Tibial artery (tissue), 4 donors: ENCODE results near the gene RPTN.

Experiments used
- DNase-seq, 2 donors: peaks; one replicate each; pipeline ENCODE4 v3.0.0-alpha.2; 2019
- H3K27ac ChIP-seq, 2 donors: fragments of 200-600 bp; sonication (generic) in 1 of 2; 1 replicate in 1 of 2; 2 replicates in 1 of 2; pipeline ENCODE4 v1.5.1; 2018 to 2019; ENCODE audit warnings: mild to moderate bottlenecking in 1 of 2
- H3K27me3 ChIP-seq, 2 donors: fragments of 200-600 bp; sonication (generic) in 1 of 2; one replicate each; pipeline versions ENCODE4 v1.5.1 to v1.6.0; 2016 to 2019
- H3K36me3 ChIP-seq, 3 donors: fragments of 200-600 bp; sonication (generic) in 2 of 3; one replicate each; pipeline ENCODE4 v1.5.1; 2016 to 2019; ENCODE audit warnings: mild to moderate bottlenecking in 2 of 3
- H3K4me1 ChIP-seq, 4 donors: fragments of 200-600 bp; sonication (generic) in 2 of 4; 1 replicate in 3 of 4; 2 replicates in 1 of 4; pipeline ENCODE4 v1.5.1; 2016 to 2019
- H3K4me3 ChIP-seq, 2 donors: fragments of 200-600 bp; sonication (generic) in 1 of 2; 1 replicate in 1 of 2; 2 replicates in 1 of 2; pipeline ENCODE4 v1.5.1; 2018 to 2019; ENCODE audit warnings: mild to moderate bottlenecking in 2 of 2
- H3K9me3 ChIP-seq, 3 donors: fragments of 200-600 bp; sonication (generic) in 1 of 3; one replicate each; pipeline ENCODE4 v1.5.1; 2016 to 2019
- intact Hi-C: fragments of 100-400 bp; cut with DNase I; formaldehyde crosslinking; loops from one replicate; pipeline ENCODE4 v1.15.0; 2023; ENCODE audit warnings: low total_unique reads
- TF ChIP-seq, protein P1 (sequence below), 2 experiments: fragments of 200-600 bp in 1 of 2; fragments of 450-650 bp in 1 of 2; IDR thresholded peaks; one replicate each; pipeline ENCODE4 v1.5.1; 2017 to 2019; ENCODE audit warnings: antibody characterized with exemption in 2 of 2, mild to moderate bottlenecking in 1 of 2, moderate library complexity in 1 of 2

RPTN gene, protein sequence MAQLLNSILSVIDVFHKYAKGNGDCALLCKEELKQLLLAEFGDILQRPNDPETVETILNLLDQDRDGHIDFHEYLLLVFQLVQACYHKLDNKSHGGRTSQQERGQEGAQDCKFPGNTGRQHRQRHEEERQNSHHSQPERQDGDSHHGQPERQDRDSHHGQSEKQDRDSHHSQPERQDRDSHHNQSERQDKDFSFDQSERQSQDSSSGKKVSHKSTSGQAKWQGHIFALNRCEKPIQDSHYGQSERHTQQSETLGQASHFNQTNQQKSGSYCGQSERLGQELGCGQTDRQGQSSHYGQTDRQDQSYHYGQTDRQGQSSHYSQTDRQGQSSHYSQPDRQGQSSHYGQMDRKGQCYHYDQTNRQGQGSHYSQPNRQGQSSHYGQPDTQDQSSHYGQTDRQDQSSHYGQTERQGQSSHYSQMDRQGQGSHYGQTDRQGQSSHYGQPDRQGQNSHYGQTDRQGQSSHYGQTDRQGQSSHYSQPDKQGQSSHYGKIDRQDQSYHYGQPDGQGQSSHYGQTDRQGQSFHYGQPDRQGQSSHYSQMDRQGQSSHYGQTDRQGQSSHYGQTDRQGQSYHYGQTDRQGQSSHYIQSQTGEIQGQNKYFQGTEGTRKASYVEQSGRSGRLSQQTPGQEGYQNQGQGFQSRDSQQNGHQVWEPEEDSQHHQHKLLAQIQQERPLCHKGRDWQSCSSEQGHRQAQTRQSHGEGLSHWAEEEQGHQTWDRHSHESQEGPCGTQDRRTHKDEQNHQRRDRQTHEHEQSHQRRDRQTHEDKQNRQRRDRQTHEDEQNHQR

DNA sequence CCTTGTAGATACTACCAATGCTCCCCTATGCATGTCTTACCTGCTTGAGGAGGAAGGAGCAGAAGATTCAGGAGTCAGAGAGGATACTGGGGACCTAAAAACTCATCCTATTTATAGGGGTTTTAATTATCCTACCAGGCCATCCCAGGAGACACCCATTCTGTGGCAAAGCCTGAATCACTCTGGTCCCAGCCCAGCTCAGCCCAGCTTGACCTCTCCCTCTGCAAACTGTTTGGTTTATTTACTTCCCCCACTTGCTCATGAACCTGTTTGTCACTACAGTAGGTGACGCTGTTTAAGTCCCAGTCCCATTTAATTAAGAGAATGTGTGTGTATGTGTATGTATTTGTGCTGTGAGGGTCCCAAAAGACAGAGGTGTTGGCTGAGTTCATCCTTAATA is at the start of gene RPTN:
TSS of gene RPTN (minus strand) at position 85 of the 400 bp plus-strand sequence. CDS start 1,339 bp downstream, outside the sequence.
- TF ChIP-seq, protein P1, sequence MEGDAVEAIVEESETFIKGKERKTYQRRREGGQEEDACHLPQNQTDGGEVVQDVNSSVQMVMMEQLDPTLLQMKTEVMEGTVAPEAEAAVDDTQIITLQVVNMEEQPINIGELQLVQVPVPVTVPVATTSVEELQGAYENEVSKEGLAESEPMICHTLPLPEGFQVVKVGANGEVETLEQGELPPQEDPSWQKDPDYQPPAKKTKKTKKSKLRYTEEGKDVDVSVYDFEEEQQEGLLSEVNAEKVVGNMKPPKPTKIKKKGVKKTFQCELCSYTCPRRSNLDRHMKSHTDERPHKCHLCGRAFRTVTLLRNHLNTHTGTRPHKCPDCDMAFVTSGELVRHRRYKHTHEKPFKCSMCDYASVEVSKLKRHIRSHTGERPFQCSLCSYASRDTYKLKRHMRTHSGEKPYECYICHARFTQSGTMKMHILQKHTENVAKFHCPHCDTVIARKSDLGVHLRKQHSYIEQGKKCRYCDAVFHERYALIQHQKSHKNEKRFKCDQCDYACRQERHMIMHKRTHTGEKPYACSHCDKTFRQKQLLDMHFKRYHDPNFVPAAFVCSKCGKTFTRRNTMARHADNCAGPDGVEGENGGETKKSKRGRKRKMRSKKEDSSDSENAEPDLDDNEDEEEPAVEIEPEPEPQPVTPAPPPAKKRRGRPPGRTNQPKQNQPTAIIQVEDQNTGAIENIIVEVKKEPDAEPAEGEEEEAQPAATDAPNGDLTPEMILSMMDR (IDR thresholded peaks at IDR 0.05), result no peak
- Histone ChIP-seq H3K27me3 (no peaks in the 10 kb centered on the region), H3K36me3 (no peaks in the 10 kb centered on the region), H3K27ac (no peak within 1 kb of the TSS), H3K9me3 (no peaks in the 10 kb centered on the region), H3K4me1 (no peaks in the 10 kb centered on the region), H3K4me3 (no peak within 1 kb of the TSS)
- intact Hi-C loops, result no loop called here
- DNase-seq, result no peak

DNA sequence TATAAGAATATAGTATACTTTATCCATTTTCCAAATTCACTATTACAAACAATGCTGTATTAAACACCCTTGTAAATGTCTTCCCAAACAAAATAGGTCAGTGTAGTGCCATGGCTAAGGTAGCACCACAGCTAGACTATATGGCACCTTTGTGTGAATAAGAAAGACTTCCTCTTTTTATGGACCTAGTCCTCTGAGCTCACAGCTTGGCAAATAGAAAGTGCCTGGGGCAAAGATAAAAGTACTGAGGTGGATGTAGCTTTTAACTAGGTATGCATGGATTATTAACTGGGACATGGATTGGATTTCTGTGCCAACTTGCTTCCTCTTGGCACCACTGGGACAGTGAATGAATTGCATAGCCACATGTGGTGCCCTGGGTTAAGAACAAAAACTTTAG is 40.0 kb upstream of the RPTN start:
- no peak overlapping the region for H3K27ac ChIP-seq
- H3K4me1 ChIP-seq, result no peaks in the 10 kb centered on the region
- intact Hi-C loops, result no loop called here
- no peaks in the 10 kb centered on the region for H3K9me3 ChIP-seq
- no peaks in the 10 kb centered on the region for H3K27me3 ChIP-seq
- H3K36me3 ChIP-seq, result no peaks in the 10 kb centered on the region
- H3K4me3 ChIP-seq, result no peak overlapping the region
- DNase-seq, result no peak
- TF ChIP-seq, protein P1 (IDR thresholded peaks at IDR 0.05), result no peak

DNA sequence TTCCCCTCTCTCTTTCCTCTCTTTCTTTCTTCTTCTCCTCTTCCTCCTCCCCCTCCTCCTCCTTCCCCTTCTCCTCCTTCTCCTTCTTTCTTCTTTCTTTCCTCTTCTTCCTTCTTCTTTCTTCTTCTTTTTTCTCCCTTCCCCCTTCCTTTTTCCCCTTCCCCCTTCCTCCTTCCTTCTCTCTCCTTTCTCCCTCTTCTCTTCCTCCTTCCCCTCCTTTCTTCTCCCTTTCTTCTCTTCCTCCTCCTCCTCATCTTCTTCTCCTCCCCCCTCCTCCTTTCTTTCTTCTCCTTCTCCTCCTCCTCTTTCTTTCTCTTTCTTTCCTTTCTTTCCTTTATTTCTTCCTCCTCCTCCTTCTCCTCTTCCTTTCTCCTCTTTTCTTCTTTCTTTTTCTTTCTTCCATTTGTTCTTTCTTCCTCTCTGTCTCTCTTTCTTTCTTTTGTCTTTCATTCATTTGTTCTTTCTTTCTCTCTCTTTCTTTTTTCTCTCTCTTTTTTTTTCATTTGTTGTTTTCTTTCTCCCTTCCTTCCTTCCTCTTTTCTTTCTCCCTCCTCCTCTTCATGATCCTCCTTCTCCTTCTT is 38.4 kb upstream of the RPTN start:
- TF ChIP-seq, protein P1 (IDR thresholded peaks at IDR 0.05), result no peak
- H3K36me3 ChIP-seq, result no peaks in the 10 kb centered on the region
- no peak overlapping the region for H3K4me3 ChIP-seq

GRCh38 chr1:152191711-152192110 is 32.7 kb upstream of the RPTN start:
- Histone ChIP-seq H3K9me3 (no peaks in the 10 kb centered on the region), H3K36me3 (no peaks in the 10 kb centered on the region), H3K4me3 (no peak overlapping the region), H3K4me1 (peaks cover 0 to 4% (median 0%) of the 10 kb centered on the region in 4 donors), H3K27ac (no peak overlapping the region), H3K27me3 (no peaks in the 10 kb centered on the region)
- no peak for DNase-seq
- intact Hi-C loops, result no loop called here
- TF ChIP-seq, protein P1 (IDR thresholded peaks at IDR 0.05), result no peak

More for the DNA sequence above, 38.4 kb upstream of the RPTN start:
- H3K9me3 ChIP-seq, result no peaks in the 10 kb centered on the region
- H3K27ac ChIP-seq, result no peak overlapping the region
- intact Hi-C loops, result no loop called here
- no peaks in the 10 kb centered on the region for H3K27me3 ChIP-seq
- no peaks in the 10 kb centered on the region for H3K4me1 ChIP-seq
- DNase-seq, result no peak

DNA sequence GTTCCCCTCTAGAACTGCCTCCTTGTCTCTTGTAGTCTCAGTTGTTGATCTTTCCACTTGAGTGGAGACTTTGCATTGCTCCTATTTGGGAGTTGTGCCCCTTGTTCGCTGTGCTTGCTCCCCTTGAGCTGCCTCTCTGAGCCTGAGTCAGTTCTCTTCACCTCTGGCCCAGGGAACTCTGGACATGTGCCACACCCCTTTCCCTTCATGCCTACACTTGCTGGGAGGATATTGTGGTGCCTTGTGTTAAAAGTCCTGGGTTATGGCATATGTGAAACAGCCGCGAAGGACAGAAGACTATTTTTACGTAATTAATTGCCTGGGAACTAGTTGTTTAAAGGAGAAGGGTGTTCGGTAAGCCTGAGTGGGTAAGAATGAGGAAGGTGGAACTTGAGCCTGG is 32.2 kb upstream of the RPTN start:
- intact Hi-C loops, result no loop called here
- H3K9me3 ChIP-seq, result no peaks in the 10 kb centered on the region
- peaks cover 0 to 4% (median 0%) of the 10 kb centered on the region in 4 donors for H3K4me1 ChIP-seq
- H3K4me3 ChIP-seq, result no peak overlapping the region
- TF ChIP-seq, protein P1 (IDR thresholded peaks at IDR 0.05), result no peak
- H3K36me3 ChIP-seq, result no peaks in the 10 kb centered on the region
- H3K27ac ChIP-seq, result no peak overlapping the region
- no peak for DNase-seq
- no peaks in the 10 kb centered on the region for H3K27me3 ChIP-seq
